HepG2 (cell line): ENCODE data around the gene OTUD4. TPM values are rescaled to one million over a fixed set of nuclear protein-coding genes. Genes with fewer than 3 reads are reported as not detected.
"Not testable (repeated sequence)": the region's sequence is repeated elsewhere in the genome, so short reads cannot be mapped to it uniquely, and the experiment has no call there.

ENCODE experiments used
- ATAC-seq: fragments of 200-7000 bp; cut with Tn5 transposase; 3 replicates; pipeline ENCODE4 v1.9.1; 2020; ENCODE audit warnings: mild to moderate bottlenecking, moderate library complexity
- BruUV-seq: library from RNA; stranded (reverse); fragments of 400-500 nt; replicated peaks from 2 replicates; lab custom pipeline; 2021; lab: Mats Ljungman, UMichigan
- CTCF ChIA-PET: fragments of 300-600 bp; formaldehyde crosslinking; extraction: SDS; loops from one replicate; lab custom pipeline; 2021; ENCODE audit warnings: low total read pairs, inconsistent platforms, low intra/inter-chr PET ratio; lab: Yijun Ruan, JAX
- POLR2A ChIA-PET: fragments of 350-600 bp; sonication (Branson Sonifier 250); formaldehyde crosslinking; loops from one replicate; lab custom pipeline; 2020; ENCODE audit warnings: antibody characterized with exemption, inconsistent platforms; lab: Yijun Ruan, JAX
- DNase-seq: peaks from one replicate; pipeline ENCODE4 v3.0.0-alpha.2; 2015; ENCODE audit warnings: low spot score
- FAIRE-seq: peaks from 3 replicates; lab custom pipeline; 2011; peaks lifted over from hg19 to GRCh38; lab: Jason Lieb, UNC
- H2AFZ ChIP-seq: one replicate; pipeline ENCODE4 v1.6.1; 2011; ENCODE audit warnings: low read length, inconsistent platforms
- H3K27ac ChIP-seq: fragments of 300-600 bp; 3 replicates; pipeline ENCODE4 v1.8.0; 2011; ENCODE audit warnings: mixed run types, mild to moderate bottlenecking, mixed read lengths, low read length, inconsistent platforms; ENCODE audit not compliant: insufficient read depth; ENCODE audit errors: extremely low read length
- H3K27me3 ChIP-seq, 2 experiments: fragments of 200-600 bp in 1 of 2; 2 replicates in 1 of 2; 3 replicates in 1 of 2; pipeline versions ENCODE4 v1.6.0 to v1.8.0; 2011; ENCODE audit warnings: low read length in 2 of 2, mild to moderate bottlenecking in 2 of 2, moderate library complexity in 2 of 2, inconsistent platforms in 1 of 2; ENCODE audit not compliant: insufficient read depth in 2 of 2, control insufficient read depth in 1 of 2
- H3K36me3 ChIP-seq, 2 experiments: fragments of 200-600 bp in 1 of 2; replicated peaks in 1 of 2; 2 replicates in 1 of 2; 3 replicates in 1 of 2; pipeline versions ENCODE4 v1.5.1 to v1.8.0; 2011; ENCODE audit warnings: low read length in 2 of 2, inconsistent platforms in 1 of 2; ENCODE audit not compliant: insufficient read depth in 2 of 2, control insufficient read depth in 1 of 2
- H3K4me1 ChIP-seq: 2 replicates; pipeline ENCODE4 v1.5.1; 2012; ENCODE audit warnings: low read length, inconsistent platforms; ENCODE audit not compliant: insufficient read depth
- H3K4me2 ChIP-seq: 2 replicates; pipeline ENCODE4 v1.6.0; 2011; ENCODE audit warnings: low read depth, low read length, inconsistent platforms
- H3K4me3 ChIP-seq, 3 experiments: fragments of 200-600 bp in 1 of 3; sonication (generic), shearing (Covaris generic) in 1 of 3; replicated peaks in 1 of 3; 2 replicates each; pipeline ENCODE4 v1.5.1; 2011 to 2016; ENCODE audit warnings: low read length in 3 of 3, inconsistent platforms in 2 of 3, low read depth in 2 of 3, mild to moderate bottlenecking in 2 of 3, control low read depth in 1 of 3, mixed read lengths in 1 of 3; ENCODE audit not compliant: insufficient read depth in 1 of 3
- H3K79me2 ChIP-seq: one replicate; pipeline ENCODE4 v1.6.1; 2011; ENCODE audit warnings: low read length, inconsistent platforms; ENCODE audit not compliant: insufficient read depth
- H3K9ac ChIP-seq: 2 replicates; pipeline ENCODE4 v1.6.0; 2011; ENCODE audit warnings: mild to moderate bottlenecking, low read depth, low read length, inconsistent platforms; ENCODE audit not compliant: insufficient read depth
- H3K9me3 ChIP-seq: 2 replicates; pipeline ENCODE4 v1.5.1; 2012; ENCODE audit warnings: mild to moderate bottlenecking, low read length
- H4K20me1 ChIP-seq: 2 replicates; pipeline ENCODE4 v1.6.0; 2011; ENCODE audit warnings: inconsistent platforms, mild to moderate bottlenecking, low read length, moderate library complexity; ENCODE audit not compliant: insufficient read depth
- KLF16 ChIP-seq, 2 experiments: sonication (generic) in 1 of 2; formaldehyde crosslinking in 1 of 2; IDR thresholded peaks; 2 replicates each; pipeline versions ENCODE4 v1.6.1 to v1.8.0; 2016 to 2023; ENCODE audit warnings: missing genetic modification reagents in 2 of 2, missing compliant biosample characterization in 1 of 2
- NFYC ChIP-seq: IDR thresholded peaks from 2 replicates; pipeline ENCODE4 v1.6.1; 2016; ENCODE audit warnings: missing genetic modification reagents, missing compliant biosample characterization
- RELA ChIP-seq: sonication (generic); formaldehyde crosslinking; IDR thresholded peaks from 2 replicates; pipeline ENCODE4 v1.4.0; 2020; ENCODE audit warnings: missing genetic modification reagents
- SIX1 ChIP-seq: sonication (generic); formaldehyde crosslinking; IDR thresholded peaks from 2 replicates; pipeline ENCODE4 v1.4.0; 2020; ENCODE audit warnings: missing genetic modification reagents, borderline replicate concordance
- SKI ChIP-seq: fragments of 450-650 bp; IDR thresholded peaks from one replicate; pipeline ENCODE4 v1.6.1; 2018; ENCODE audit warnings: mild to moderate bottlenecking; ENCODE audit not compliant: partially characterized antibody
- THRA ChIP-seq: sonication (generic); formaldehyde crosslinking; IDR thresholded peaks from 2 replicates; pipeline ENCODE4 v1.4.0; 2020; ENCODE audit warnings: missing genetic modification reagents, borderline replicate concordance
- ZBTB44 ChIP-seq: sonication (generic); formaldehyde crosslinking; IDR thresholded peaks from 2 replicates; pipeline ENCODE4 v1.4.0; 2020; ENCODE audit warnings: missing genetic modification reagents
- ZNF484 ChIP-seq: sonication (generic); formaldehyde crosslinking; IDR thresholded peaks from 2 replicates; pipeline ENCODE4 v1.5.1; 2020; ENCODE audit warnings: mild to moderate bottlenecking, low read depth, missing genetic modification reagents, borderline replicate concordance
- ZNF687 ChIP-seq: sonication (generic); formaldehyde crosslinking; IDR thresholded peaks from 2 replicates; pipeline ENCODE4 v1.5.1; 2020; ENCODE audit warnings: mild to moderate bottlenecking, missing genetic modification reagents, moderate library complexity
- ZNF768 ChIP-seq: sonication (generic); formaldehyde crosslinking; IDR thresholded peaks from 2 replicates; pipeline ENCODE4 v1.4.0; 2020; ENCODE audit warnings: missing genetic modification reagents
- ZSCAN25 ChIP-seq: sonication (generic); formaldehyde crosslinking; IDR thresholded peaks from 2 replicates; pipeline ENCODE4 v1.8.0; 2022; ENCODE audit warnings: mild to moderate bottlenecking, missing genetic modification reagents
- WGBS: methylation state at CpG from one replicate; pipeline ENCODE4 v1.1.6; 2017; ENCODE audit warnings: low lambda C conversion rate; 5-methylcytosine and 5-hydroxymethylcytosine counted together
- in situ Hi-C: cut with HindIII; loops from 2 replicates; pipeline ENCODE4 v1.10.0; 2017; ENCODE audit warnings: low pct_unique_long_range_greater_than_20kb; ENCODE audit not compliant: extremely low pct_ligation_motif_present
- intact Hi-C: fragments of 100-400 bp; cut with micrococcal nuclease; formaldehyde crosslinking; loops from one replicate; pipeline ENCODE4 v1.10.0; 2022; ENCODE audit not compliant: unreplicated experiment
- polyA plus RNA-seq, 8 experiments: library from polyadenylated mRNA; depleted of rRNA in 3 of 8; stranded (reverse) in 7 of 8; unstranded in 1 of 8; fragments of >200 nt; fragmentation: Illumina TruSeq in 4 of 8; extraction: Trizol in 4 of 8; gene quantifications; 2 replicates each; pipeline versions ENCODE4 v1.2.1 to v1.2.3, GENCODE V29; 2011 to 2016; ENCODE audit warnings: low read depth in 4 of 8, missing spikeins in 1 of 8, mixed read lengths in 1 of 8; ENCODE audit not compliant: insufficient read depth in 1 of 8
- total RNA-seq, 5 experiments: library from RNA; depleted of rRNA; stranded (reverse); fragments of >200 nt; fragmentation: Illumina TruSeq; extraction: Trizol; gene quantifications; 2 replicates each; pipeline ENCODE4 v1.2.3, GENCODE V29; 2016; ENCODE audit warnings: low read depth in 1 of 5

Gene OTUD4
- total and polyA plus RNA-seq, 2 of the 13 experiments (the other 11 are each of a cell fraction or from before 2014, with no cell fraction given) = 16.1 to 18.0 TPM

GRCh38 chr4:145180298-145181090 lies at the start of gene OTUD4 (continued):
- TF ChIP-seq ZNF687 (CRISPR knock-in tag) (peak; percentile 61; the same call in 1 of the 2 replicates), ZBTB44 (0 out of 2 replicates have a peak, but pooled peaks have one; percentile 36), KLF16 (CRISPR knock-in tag; IDR thresholded peaks at IDR 0.05) (peak in 1 of 2 experiments; percentile 21; a peak in 1 of 4 replicates), ZSCAN25 (CRISPR knock-in tag) (0 out of 2 replicates have a peak, but pooled peaks have one; percentile 38), SKI (peak; percentile 40), THRA (0 out of 2 replicates have a peak, but pooled peaks have one; percentile 9), ZNF484 (CRISPR knock-in tag) (no peak), NFYC (peak; percentile 8; the same call in 1 of the 2 replicates), SIX1 (CRISPR knock-in tag) (no peak), RELA (CRISPR knock-in tag) (no peak), ZNF768 (CRISPR knock-in tag) (peak; percentile 44)

GRCh38 chr4:145223228-145223627 lies 42.8 kb upstream of the OTUD4 start:
- H3K9me3 ChIP-seq, H3K36me3 ChIP-seq, H4K20me1 ChIP-seq, H3K27me3 ChIP-seq, BruUV-seq, H3K4me1 ChIP-seq, ATAC-seq, CTCF ChIA-PET, H3K4me3 ChIP-seq, DNase-seq, H2AFZ ChIP-seq, H3K4me2 ChIP-seq, intact Hi-C loops, H3K27ac ChIP-seq, H3K79me2 ChIP-seq, POLR2A ChIA-PET, FAIRE-seq, H3K9ac ChIP-seq, in situ Hi-C loops: not testable (repeated sequence)
- WGBS = 52% methylated on average over 7 of the region's 7 CpGs
